ENCODE data around the gene PFN4.
A peak's percentile ranks its signal among the peaks of the same experiment; 100 is the strongest.

DNA sequence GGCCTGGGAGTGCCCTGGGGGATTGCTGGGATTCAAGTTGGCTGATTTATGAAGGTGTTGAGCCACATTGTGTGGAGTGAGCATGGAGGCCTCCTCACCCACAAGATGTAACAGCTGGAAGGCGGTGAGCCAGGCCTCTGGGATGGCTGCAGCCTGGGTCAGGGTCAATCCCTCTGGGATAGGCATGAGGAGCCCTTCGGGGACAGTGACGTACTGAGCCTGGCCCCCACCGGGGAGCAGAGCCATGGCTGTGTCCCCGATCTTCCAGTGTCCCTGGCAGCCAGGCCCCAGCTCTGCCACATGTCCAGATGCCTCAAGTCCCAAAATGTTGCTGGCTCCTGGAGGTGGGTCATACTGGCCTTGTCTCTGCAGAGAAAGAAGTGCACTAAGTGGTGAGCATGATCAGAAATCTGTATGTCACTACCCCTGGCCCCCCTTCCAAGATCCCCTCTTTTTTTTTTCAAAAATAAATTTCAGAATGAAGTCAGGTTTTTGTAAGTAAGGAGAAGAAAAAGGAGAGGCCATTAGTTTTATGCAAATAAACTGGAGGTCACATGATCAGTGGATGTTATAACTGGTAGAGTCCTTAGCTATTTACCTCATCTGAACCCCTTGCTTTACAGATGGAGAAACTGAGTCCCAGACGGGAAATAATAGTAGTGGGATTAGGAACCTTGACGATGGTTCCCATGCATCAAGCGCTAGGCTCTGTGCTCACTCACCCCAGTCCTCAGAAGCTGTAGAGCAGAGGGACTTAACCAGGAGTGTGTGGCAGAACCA is 40.2 kb downstream of the PFN4 start:
- TF ChIP-seq, protein P1, sequence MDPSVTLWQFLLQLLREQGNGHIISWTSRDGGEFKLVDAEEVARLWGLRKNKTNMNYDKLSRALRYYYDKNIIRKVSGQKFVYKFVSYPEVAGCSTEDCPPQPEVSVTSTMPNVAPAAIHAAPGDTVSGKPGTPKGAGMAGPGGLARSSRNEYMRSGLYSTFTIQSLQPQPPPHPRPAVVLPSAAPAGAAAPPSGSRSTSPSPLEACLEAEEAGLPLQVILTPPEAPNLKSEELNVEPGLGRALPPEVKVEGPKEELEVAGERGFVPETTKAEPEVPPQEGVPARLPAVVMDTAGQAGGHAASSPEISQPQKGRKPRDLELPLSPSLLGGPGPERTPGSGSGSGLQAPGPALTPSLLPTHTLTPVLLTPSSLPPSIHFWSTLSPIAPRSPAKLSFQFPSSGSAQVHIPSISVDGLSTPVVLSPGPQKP (IDR thresholded peaks at IDR 0.05; ENCODE audit: low read depth, low read length): no peak
- TF ChIP-seq CTCF (IDR thresholded peaks at IDR 0.05) (no peak), REST (IDR thresholded peaks at IDR 0.05) (no peak), POLR2A (IDR thresholded peaks at IDR 0.05; ENCODE audit: low read length) (no peak), USF2 (IDR thresholded peaks at IDR 0.05) (peak; percentile 45), MYC (IDR thresholded peaks at IDR 0.05; ENCODE audit: borderline replicate concordance, low read length) (no peak), MAX (IDR thresholded peaks at IDR 0.05) (no peak), HOXA7 (CRISPR knock-in tag; IDR thresholded peaks at IDR 0.05) (no peak)
- TF ChIP-seq, protein P2, sequence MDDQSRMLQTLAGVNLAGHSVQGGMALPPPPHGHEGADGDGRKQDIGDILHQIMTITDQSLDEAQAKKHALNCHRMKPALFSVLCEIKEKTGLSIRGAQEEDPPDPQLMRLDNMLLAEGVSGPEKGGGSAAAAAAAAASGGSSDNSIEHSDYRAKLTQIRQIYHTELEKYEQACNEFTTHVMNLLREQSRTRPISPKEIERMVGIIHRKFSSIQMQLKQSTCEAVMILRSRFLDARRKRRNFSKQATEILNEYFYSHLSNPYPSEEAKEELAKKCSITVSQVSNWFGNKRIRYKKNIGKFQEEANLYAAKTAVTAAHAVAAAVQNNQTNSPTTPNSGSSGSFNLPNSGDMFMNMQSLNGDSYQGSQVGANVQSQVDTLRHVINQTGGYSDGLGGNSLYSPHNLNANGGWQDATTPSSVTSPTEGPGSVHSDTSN (IDR thresholded peaks at IDR 0.05): no peak
